CD14-positive monocyte (primary cell): ENCODE results near the gene AIPL1. TPM values are rescaled to one million over a fixed set of nuclear protein-coding genes. Genes with fewer than 3 reads are reported as not detected.

Source experiments
- DNase-seq, 3 donors: peaks; one replicate each; pipeline ENCODE4 v3.0.0-alpha.2; 2011 to 2022
- H2AFZ ChIP-seq: 2 replicates; pipeline ENCODE4 v1.6.0; 2012; ENCODE audit warnings: mild to moderate bottlenecking, low read depth, low read length, inconsistent platforms; ENCODE audit not compliant: insufficient read depth, poor library complexity, severe bottlenecking
- H3K27ac ChIP-seq, 2 donors: 1 replicate in 1 of 2; 2 replicates in 1 of 2; pipeline ENCODE4 v1.5.1; 2012 to 2013; ENCODE audit warnings: low read length in 2 of 2, control low read depth in 1 of 2, inconsistent platforms in 1 of 2, low read depth in 1 of 2, mild to moderate bottlenecking in 1 of 2
- H3K27me3 ChIP-seq, 2 donors: one replicate each; pipeline versions ENCODE4 v1.6.0 to v1.6.1; 2011 to 2013; ENCODE audit warnings: low read length in 2 of 2; ENCODE audit not compliant: control insufficient read depth in 2 of 2, insufficient read depth in 2 of 2
- H3K36me3 ChIP-seq, 2 donors: replicated peaks in 1 of 2; 1 replicate in 1 of 2; 2 replicates in 1 of 2; pipeline versions ENCODE4 v1.5.1 to v1.6.1; 2012 to 2013; ENCODE audit warnings: low read length in 2 of 2, control low read depth in 1 of 2, inconsistent platforms in 1 of 2, mild to moderate bottlenecking in 1 of 2; ENCODE audit not compliant: insufficient read depth in 2 of 2, control insufficient read depth in 1 of 2
- H3K4me1 ChIP-seq, 2 donors: 1 replicate in 1 of 2; 2 replicates in 1 of 2; pipeline versions ENCODE4 v1.5.1 to v1.6.1; 2012 to 2013; ENCODE audit warnings: low read length in 2 of 2, control low read depth in 1 of 2, inconsistent platforms in 1 of 2, mild to moderate bottlenecking in 1 of 2, moderate library complexity in 1 of 2; ENCODE audit not compliant: insufficient read depth in 2 of 2, control insufficient read depth in 1 of 2
- H3K4me2 ChIP-seq: replicated peaks from 2 replicates; pipeline ENCODE3; 2012; ENCODE audit warnings: low read length, moderate library complexity, mild to moderate bottlenecking; ENCODE audit not compliant: poor library complexity, severe bottlenecking; ENCODE audit errors: extremely low read depth
- H3K4me3 ChIP-seq, 3 experiments: fragments of 200-600 bp in 1 of 3; sonication (generic) in 1 of 3; replicated peaks in 1 of 3; 1 replicate in 2 of 3; 2 replicates in 1 of 3; pipeline ENCODE4 v1.5.1; 2011 to 2013; ENCODE audit warnings: low read length in 3 of 3, mild to moderate bottlenecking in 3 of 3, control low read depth in 2 of 3, low read depth in 2 of 3, inconsistent platforms in 1 of 3, moderate library complexity in 1 of 3
- H3K79me2 ChIP-seq: 2 replicates; pipeline ENCODE4 v1.6.0; 2012; ENCODE audit warnings: mild to moderate bottlenecking, control low read depth, inconsistent platforms, low read length, moderate library complexity; ENCODE audit not compliant: insufficient read depth
- H3K9ac ChIP-seq: 2 replicates; pipeline ENCODE4 v1.6.0; 2017; ENCODE audit warnings: low read length, mild to moderate bottlenecking; ENCODE audit not compliant: insufficient read depth, poor library complexity, severe bottlenecking
- H3K9me3 ChIP-seq, 2 donors: replicated peaks in 1 of 2; 1 replicate in 1 of 2; 2 replicates in 1 of 2; pipeline versions ENCODE4 v1.5.1 to v1.6.1; 2012 to 2013; ENCODE audit warnings: low read length in 2 of 2, control low read depth in 1 of 2; ENCODE audit not compliant: control insufficient read depth in 1 of 2, insufficient read depth in 1 of 2
- H4K20me1 ChIP-seq: 2 replicates; pipeline ENCODE4 v1.6.0; 2012; ENCODE audit warnings: mild to moderate bottlenecking, low read length, control low read depth, moderate library complexity; ENCODE audit not compliant: insufficient read depth
- H3K27ac Mint-ChIP-seq, 7 donors: one replicate each; pipeline ENCODE4 v1.8.0; 2020; ENCODE audit warnings: mild to moderate bottlenecking in 7 of 7, mixed read lengths in 7 of 7, moderate library complexity in 6 of 7, inconsistent platforms in 2 of 7
- H3K27me3 Mint-ChIP-seq, 3 donors: one replicate each; pipeline ENCODE4 v1.8.0; 2021 to 2022; ENCODE audit warnings: low read depth in 3 of 3, mild to moderate bottlenecking in 3 of 3, mixed read lengths in 3 of 3, moderate library complexity in 3 of 3, inconsistent platforms in 1 of 3
- H3K36me3 Mint-ChIP-seq, 2 donors: one replicate each; pipeline ENCODE4 v1.8.0; 2020; ENCODE audit warnings: mixed read lengths in 2 of 2, inconsistent platforms in 1 of 2, mild to moderate bottlenecking in 1 of 2
- H3K4me1 Mint-ChIP-seq: one replicate; pipeline ENCODE4 v1.8.0; 2020; ENCODE audit warnings: mild to moderate bottlenecking, mixed read lengths
- H3K4me3 Mint-ChIP-seq, 2 donors: one replicate each; pipeline ENCODE4 v1.8.0; 2020; ENCODE audit warnings: mild to moderate bottlenecking in 2 of 2, mixed read lengths in 2 of 2, moderate library complexity in 1 of 2
- H3K9me3 Mint-ChIP-seq, 7 donors: one replicate each; pipeline ENCODE4 v1.8.0; 2020 to 2022; ENCODE audit warnings: mixed read lengths in 7 of 7, mild to moderate bottlenecking in 6 of 7, moderate library complexity in 6 of 7, inconsistent platforms in 2 of 7
- WGBS: methylation state at CpG from one replicate; pipeline ENCODE4 v1.1.5; 2013; ENCODE audit warnings: missing lambda C conversion rate; ENCODE audit not compliant: insufficient coverage; 5-methylcytosine and 5-hydroxymethylcytosine counted together
- intact Hi-C, 2 donors: fragments of 100-400 bp; cut with micrococcal nuclease; formaldehyde crosslinking; loops; one replicate each; pipeline versions ENCODE4 v1.15.0 to v1.15.1; 2023
- polyA plus RNA-seq, 3 donors: library from polyadenylated mRNA; depleted of rRNA in 1 of 3; unstranded in 2 of 3; stranded (reverse) in 1 of 3; fragments of 300-500 nt in 2 of 3; fragments of >200 nt in 1 of 3; fragmentation: Illumina TruSeq in 2 of 3; gene quantifications; 1 replicate in 2 of 3; 2 replicates in 1 of 3; pipeline ENCODE4 v1.2.3, GENCODE V29; 2012 to 2021
- TF ChIP-seq, protein P1 (sequence below): fragments of 200-600 bp; IDR thresholded peaks from one replicate; pipeline ENCODE4 v1.8.0; 2022; ENCODE audit warnings: antibody characterized with exemption, mild to moderate bottlenecking

AIPL1 gene
- polyA plus RNA-seq, 3 donors = not detected

DNA sequence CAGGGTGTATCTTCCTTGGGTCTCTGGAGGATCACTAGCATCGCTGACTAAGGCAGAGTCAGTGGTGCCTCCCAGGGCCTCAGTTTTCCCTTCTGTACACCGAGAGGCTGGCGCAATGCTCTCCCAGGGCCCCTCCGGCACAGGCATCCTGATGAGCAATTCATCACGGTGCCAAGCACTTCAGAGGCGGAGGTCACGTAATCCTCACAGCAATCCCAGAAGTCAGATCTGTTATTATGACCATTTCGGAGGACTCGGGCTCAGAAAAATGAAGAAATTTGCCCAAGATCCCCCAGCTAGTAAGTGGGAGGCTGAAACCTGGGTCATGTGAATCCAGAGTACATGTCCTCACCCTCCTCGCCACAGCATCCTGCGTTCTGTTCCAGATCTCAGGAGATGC lies 46.5 kb downstream of the AIPL1 start:
- TF ChIP-seq, protein P1, sequence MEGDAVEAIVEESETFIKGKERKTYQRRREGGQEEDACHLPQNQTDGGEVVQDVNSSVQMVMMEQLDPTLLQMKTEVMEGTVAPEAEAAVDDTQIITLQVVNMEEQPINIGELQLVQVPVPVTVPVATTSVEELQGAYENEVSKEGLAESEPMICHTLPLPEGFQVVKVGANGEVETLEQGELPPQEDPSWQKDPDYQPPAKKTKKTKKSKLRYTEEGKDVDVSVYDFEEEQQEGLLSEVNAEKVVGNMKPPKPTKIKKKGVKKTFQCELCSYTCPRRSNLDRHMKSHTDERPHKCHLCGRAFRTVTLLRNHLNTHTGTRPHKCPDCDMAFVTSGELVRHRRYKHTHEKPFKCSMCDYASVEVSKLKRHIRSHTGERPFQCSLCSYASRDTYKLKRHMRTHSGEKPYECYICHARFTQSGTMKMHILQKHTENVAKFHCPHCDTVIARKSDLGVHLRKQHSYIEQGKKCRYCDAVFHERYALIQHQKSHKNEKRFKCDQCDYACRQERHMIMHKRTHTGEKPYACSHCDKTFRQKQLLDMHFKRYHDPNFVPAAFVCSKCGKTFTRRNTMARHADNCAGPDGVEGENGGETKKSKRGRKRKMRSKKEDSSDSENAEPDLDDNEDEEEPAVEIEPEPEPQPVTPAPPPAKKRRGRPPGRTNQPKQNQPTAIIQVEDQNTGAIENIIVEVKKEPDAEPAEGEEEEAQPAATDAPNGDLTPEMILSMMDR = no peak
- WGBS = 95% methylated on average over 11 of the region's 11 CpGs

DNA sequence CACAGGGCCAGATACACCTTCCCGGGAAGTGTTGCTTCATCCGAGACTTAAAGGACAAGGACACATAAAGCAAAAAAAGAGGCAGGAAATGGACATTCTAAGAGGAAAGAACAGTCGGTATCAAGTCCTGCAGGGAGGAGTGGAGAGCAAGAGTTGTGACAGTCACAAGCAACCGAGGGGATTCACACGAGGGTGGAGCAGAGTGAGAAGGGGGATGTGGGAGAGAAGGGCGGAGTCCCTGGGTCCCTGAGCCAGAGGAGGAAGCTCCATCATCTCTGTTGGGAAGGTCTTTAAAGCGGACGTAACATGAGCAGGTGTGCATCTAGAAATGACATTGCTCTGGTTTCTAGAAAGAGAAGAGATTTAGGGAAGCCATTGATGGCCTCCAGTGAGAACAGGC lies 47.1 kb downstream of the AIPL1 start:
- Mint-ChIP-seq H3K27ac (no peak overlapping the region), H3K4me1 (no peaks in the 10 kb centered on the region), H3K4me3 (no peak overlapping the region), H3K9me3 (peaks cover 0 to 2% (median 1%) of the 10 kb centered on the region in 7 donors), H3K27me3 (peaks cover 2 to 7% (median 5%) of the 10 kb centered on the region in 3 donors), H3K36me3 (no peaks in the 10 kb centered on the region)
- H3K9me3 ChIP-seq = no peaks in the 10 kb centered on the region
- no peaks in the 10 kb centered on the region for H3K36me3 ChIP-seq
- TF ChIP-seq, protein P1 = no peak
- H3K27me3 ChIP-seq = no peaks in the 10 kb centered on the region
- H2AFZ ChIP-seq = no peak overlapping the region
- H3K27ac ChIP-seq = no peak overlapping the region
- H3K9ac ChIP-seq = no peak overlapping the region
- intact Hi-C loops = no loop called here
- no peaks in the 10 kb centered on the region for H4K20me1 ChIP-seq
- H3K4me2 ChIP-seq = no peak overlapping the region
- no peaks in the 10 kb centered on the region for H3K4me1 ChIP-seq
- no peak overlapping the region for H3K4me3 ChIP-seq
- H3K79me2 ChIP-seq = no peaks in the 10 kb centered on the region
- DNase-seq = no peak
- WGBS = 68% methylated on average over 7 of the region's 8 CpGs

More for the DNA sequence above, 46.5 kb downstream of the AIPL1 start:
- Mint-ChIP-seq H3K9me3 (peaks cover 0 to 2% (median 1%) of the 10 kb centered on the region in 7 donors), H3K27me3 (peaks cover 2 to 7% (median 4%) of the 10 kb centered on the region in 3 donors), H3K36me3 (no peaks in the 10 kb centered on the region), H3K4me1 (no peaks in the 10 kb centered on the region), H3K27ac (no peak overlapping the region), H3K4me3 (no peak overlapping the region)
- Histone ChIP-seq H3K9ac (no peak overlapping the region), H3K4me2 (no peak overlapping the region), H3K36me3 (no peaks in the 10 kb centered on the region), H4K20me1 (no peaks in the 10 kb centered on the region), H3K27me3 (no peaks in the 10 kb centered on the region), H2AFZ (no peak overlapping the region), H3K4me1 (no peaks in the 10 kb centered on the region), H3K79me2 (no peaks in the 10 kb centered on the region), H3K4me3 (no peak overlapping the region), H3K27ac (no peak overlapping the region), H3K9me3 (no peaks in the 10 kb centered on the region)
- no peak for DNase-seq
- intact Hi-C loops = no loop called here
